Endothelial cell (in vitro differentiated cells): ENCODE measurements around the gene PAM16. TPM values are rescaled to one million over a fixed set of nuclear protein-coding genes. Genes with fewer than 3 reads are reported as not detected.

Experiments
- DNase-seq: peaks from one replicate; pipeline ENCODE4 v3.0.0; 2021; ENCODE audit warnings: low spot score
- H3K27ac Mint-ChIP-seq: one replicate; pipeline ENCODE4 v1.8.0; 2021; ENCODE audit warnings: mixed read lengths, inconsistent platforms; ENCODE audit not compliant: unreplicated experiment
- H3K27me3 Mint-ChIP-seq: one replicate; pipeline ENCODE4 v1.8.0; 2021; ENCODE audit warnings: mild to moderate bottlenecking, moderate library complexity, mixed read lengths, inconsistent platforms; ENCODE audit not compliant: unreplicated experiment
- H3K36me3 Mint-ChIP-seq: one replicate; pipeline ENCODE4 v1.8.0; 2021; ENCODE audit warnings: mild to moderate bottlenecking, low read depth, mixed read lengths, inconsistent platforms; ENCODE audit not compliant: unreplicated experiment
- H3K4me1 Mint-ChIP-seq: one replicate; pipeline ENCODE4 v1.8.0; 2021; ENCODE audit warnings: mild to moderate bottlenecking, mixed read lengths, inconsistent platforms; ENCODE audit not compliant: unreplicated experiment
- H3K4me3 Mint-ChIP-seq: one replicate; pipeline ENCODE4 v1.8.0; 2021; ENCODE audit warnings: mild to moderate bottlenecking, mixed read lengths, inconsistent platforms; ENCODE audit not compliant: unreplicated experiment
- H3K9me3 Mint-ChIP-seq: one replicate; pipeline ENCODE4 v1.8.0; 2021; ENCODE audit warnings: mixed read lengths, inconsistent platforms; ENCODE audit not compliant: unreplicated experiment
- total RNA-seq: library from RNA; stranded (reverse); fragmentation: NEBNext Ultra II Directional; extraction: Animal tissue kit (Norgen Biotek cat#: 25700); gene quantifications from one replicate; pipeline ENCODE4 v1.2.1, GENCODE V29; 2021; ENCODE audit not compliant: unreplicated experiment
- TF ChIP-seq, protein P1 (sequence below): fragments of 200-600 bp; sonication (generic); IDR thresholded peaks from one replicate; pipeline ENCODE4 v1.5.0; 2021; ENCODE audit warnings: antibody characterized with exemption; ENCODE audit not compliant: unreplicated experiment

PAM16 gene
- total RNA-seq, 1 donor from 2014 or later, result 29.5 TPM

DNA sequence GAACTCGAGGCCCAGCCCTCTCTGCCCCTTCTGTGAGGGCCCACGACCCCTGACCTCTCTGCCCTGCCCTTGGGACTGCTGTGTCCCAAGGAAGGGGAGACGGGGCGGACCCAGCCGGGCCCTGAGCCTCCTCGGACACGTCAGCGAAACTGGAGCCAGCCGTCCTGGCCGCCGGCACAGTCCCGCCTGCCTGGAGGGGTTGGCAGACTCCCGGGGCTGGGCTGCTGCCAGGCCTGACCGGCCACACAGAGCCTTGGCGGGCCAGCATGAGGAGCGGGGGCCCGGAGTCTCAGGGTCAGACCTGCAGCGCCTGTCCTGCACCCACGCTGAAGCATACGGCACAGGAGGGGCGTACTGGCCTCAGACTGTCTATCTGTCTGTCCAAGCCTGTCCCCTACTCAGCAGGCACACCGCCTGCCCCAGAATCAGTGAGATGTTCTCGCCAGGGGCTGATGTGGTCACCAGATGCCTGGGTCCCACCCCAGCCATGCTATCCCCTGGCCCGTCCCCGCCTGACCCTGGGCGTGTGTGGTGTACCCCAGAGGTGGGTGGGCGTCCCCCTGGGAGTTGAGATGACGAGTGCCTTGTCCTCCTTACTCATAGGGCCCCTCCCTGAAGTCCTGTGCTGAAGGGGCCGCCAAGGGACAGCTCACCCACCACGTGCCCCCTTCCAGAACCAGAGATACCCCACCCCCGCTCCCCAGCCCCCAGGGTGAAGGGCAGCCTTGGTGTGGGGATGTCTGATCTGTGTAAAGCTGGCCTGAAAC is 25.2 kb upstream of the PAM16 start:
- Mint-ChIP-seq H3K4me3 (no peak overlapping the region), H3K36me3 (no peaks in the 10 kb centered on the region), H3K27me3 (peaks cover 7% of the 10 kb centered on the region), H3K9me3 (no peaks in the 10 kb centered on the region), H3K4me1 (peaks cover 18% of the 10 kb centered on the region), H3K27ac (no peak overlapping the region)
- no peak for DNase-seq
- TF ChIP-seq, protein P1, sequence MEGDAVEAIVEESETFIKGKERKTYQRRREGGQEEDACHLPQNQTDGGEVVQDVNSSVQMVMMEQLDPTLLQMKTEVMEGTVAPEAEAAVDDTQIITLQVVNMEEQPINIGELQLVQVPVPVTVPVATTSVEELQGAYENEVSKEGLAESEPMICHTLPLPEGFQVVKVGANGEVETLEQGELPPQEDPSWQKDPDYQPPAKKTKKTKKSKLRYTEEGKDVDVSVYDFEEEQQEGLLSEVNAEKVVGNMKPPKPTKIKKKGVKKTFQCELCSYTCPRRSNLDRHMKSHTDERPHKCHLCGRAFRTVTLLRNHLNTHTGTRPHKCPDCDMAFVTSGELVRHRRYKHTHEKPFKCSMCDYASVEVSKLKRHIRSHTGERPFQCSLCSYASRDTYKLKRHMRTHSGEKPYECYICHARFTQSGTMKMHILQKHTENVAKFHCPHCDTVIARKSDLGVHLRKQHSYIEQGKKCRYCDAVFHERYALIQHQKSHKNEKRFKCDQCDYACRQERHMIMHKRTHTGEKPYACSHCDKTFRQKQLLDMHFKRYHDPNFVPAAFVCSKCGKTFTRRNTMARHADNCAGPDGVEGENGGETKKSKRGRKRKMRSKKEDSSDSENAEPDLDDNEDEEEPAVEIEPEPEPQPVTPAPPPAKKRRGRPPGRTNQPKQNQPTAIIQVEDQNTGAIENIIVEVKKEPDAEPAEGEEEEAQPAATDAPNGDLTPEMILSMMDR, result no peak

GRCh38 chr16:4375717-4376116 is 24.6 kb upstream of the PAM16 start:
- peak overlapping the region; percentile 25 for H3K4me3 Mint-ChIP-seq
- H3K4me1 Mint-ChIP-seq, result peaks cover 18% of the 10 kb centered on the region
- H3K27ac Mint-ChIP-seq, result no peak overlapping the region

DNA sequence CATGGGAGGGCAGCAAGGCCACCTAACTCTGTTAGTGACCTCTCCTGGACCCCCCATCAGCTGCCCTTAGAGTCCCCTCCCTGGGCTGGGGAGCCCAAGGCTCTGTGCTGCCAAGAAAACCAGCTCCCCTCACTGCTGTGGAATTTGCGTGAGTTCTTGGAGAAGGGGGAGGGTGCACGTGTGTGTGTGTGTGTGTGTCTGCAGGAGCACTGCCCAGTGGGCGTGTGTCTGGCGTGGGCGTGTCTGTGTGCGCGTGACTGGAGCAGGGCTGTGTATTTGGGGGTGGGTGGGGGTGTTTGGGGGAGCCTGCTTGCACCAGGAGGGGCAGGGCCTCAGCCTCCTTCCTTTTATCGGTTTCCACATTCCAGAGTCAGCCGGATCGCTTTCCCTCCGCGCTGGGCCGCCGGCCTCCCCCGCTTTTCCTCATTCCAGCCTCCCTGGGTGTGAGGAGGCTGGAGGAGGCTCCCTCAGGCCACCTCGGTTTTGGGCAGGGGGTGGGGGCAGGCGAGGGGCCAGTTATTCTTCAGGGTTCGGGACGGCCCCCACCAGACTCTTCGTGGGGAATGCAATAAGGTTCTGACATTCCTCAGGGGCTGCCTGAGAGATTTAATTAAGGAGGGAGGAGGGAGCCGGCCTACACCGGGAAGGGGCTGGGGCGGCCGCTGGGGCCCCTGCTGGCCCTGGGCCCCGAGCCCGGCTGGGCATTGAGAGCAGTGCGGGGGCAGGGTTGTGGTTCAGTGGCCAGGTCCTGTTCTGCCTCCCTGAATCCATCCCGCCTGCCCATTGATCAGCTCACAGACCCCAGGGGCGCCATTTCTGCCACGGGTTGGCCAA is 23.0 kb upstream of the PAM16 start:
- DNase-seq, result peak; percentile 45

More at GRCh38 chr16:4375717-4376116, 24.6 kb upstream of the PAM16 start:
- TF ChIP-seq, protein P1, result no peak
- Mint-ChIP-seq H3K27me3 (peaks cover 4% of the 10 kb centered on the region), H3K9me3 (no peaks in the 10 kb centered on the region), H3K36me3 (no peaks in the 10 kb centered on the region)
- no peak for DNase-seq

GRCh38 chr16:4373356-4373908 is 22.3 kb upstream of the PAM16 start:
- peaks cover 12% of the 10 kb centered on the region for H3K4me1 Mint-ChIP-seq
- no peak overlapping the region for H3K27ac Mint-ChIP-seq
- no peak overlapping the region for H3K4me3 Mint-ChIP-seq
- no peak for DNase-seq
- TF ChIP-seq, protein P1, result no peak
- peaks cover 1% of the 10 kb centered on the region for H3K27me3 Mint-ChIP-seq
- H3K9me3 Mint-ChIP-seq, result no peaks in the 10 kb centered on the region
- no peaks in the 10 kb centered on the region for H3K36me3 Mint-ChIP-seq

More for the DNA sequence above, 23.0 kb upstream of the PAM16 start:
- Mint-ChIP-seq H3K4me3 (no peak overlapping the region), H3K27me3 (peaks cover 3% of the 10 kb centered on the region), H3K9me3 (no peaks in the 10 kb centered on the region), H3K4me1 (peaks cover 12% of the 10 kb centered on the region), H3K27ac (no peak overlapping the region), H3K36me3 (no peaks in the 10 kb centered on the region)
- TF ChIP-seq, protein P1, result no peak
